HG03103 (cell line): ENCODE data around the gene GYG2.
"Not testable (repeated sequence)": the region's sequence is repeated elsewhere in the genome, so short reads cannot be mapped to it uniquely, and the experiment has no call there.

ENCODE experiments used
- ATAC-seq: cut with Tn5 transposase; IDR thresholded peaks from one replicate; pipeline ENCODE4 v1.9.1; 2021; ENCODE audit warnings: low read depth; ENCODE audit not compliant: unreplicated experiment

The GYG2 gene

GRCh38 chrX:2897690-2898623 is 69.2 kb downstream of the GYG2 start:
- ATAC-seq, result peak; percentile 62

GRCh38 chrX:2898846-2899512 is 70.2 kb downstream of the GYG2 start:
- ATAC-seq, result no peak

DNA sequence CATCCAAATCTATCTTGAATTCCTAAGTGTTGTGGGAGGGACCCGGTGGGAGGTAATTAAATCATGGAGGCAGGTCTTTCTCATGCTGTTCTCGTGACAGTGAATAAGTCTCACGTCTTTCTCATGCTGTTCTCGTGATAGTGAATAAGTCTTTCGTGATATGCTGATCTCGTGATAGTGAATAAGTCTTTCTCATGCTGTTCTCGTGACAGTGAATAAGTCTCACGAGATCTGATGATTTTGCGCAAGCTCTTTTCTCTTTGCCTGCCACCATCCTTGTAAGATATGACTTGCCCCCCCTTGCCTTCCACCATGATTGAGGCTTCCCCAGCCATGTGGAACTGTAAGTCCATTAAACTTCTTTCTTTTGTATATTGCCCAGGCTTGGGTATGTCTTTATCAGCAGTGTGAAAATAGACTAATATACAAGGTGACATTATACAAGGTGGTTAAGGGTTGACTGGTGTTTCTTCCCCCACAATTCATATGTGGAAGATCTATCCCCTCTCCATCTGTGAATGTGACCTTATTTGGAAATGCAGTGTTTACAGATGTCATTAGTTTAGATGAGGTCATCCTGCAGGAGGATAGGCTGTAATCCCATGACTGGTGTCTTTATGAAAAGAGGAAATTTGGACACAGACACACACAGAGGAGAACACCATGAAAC is 72.8 kb downstream of the GYG2 start:
- ATAC-seq, result no peak

GRCh38 chrX:2902841-2903240 is 74.1 kb downstream of the GYG2 start:
- ATAC-seq, result no peak

DNA sequence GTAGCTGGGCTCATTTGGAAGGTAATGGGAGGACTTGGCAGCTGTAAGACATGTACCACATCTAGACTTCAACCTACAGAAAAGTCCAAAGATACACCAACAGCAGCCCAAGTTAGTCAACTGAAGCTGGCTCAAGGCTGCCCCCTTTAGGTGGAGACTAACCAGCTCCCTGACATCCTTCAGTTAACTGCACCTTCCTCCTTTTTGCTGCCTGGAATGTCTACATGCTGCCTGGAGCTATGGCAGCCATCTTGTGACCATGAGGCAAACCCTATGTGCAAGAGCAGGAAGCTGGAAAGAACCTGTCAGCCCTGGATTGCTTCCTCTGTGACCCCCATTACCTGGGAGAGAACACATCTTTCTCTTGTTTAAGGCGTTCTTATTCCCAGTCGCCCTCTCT is 74.6 kb downstream of the GYG2 start:
- no peak for ATAC-seq

GRCh38 chrX:2907295-2907694 is 78.6 kb downstream of the GYG2 start:
- ATAC-seq, result no peak

GRCh38 chrX:2908125-2908685 is 79.5 kb downstream of the GYG2 start:
- ATAC-seq, result no peak

DNA sequence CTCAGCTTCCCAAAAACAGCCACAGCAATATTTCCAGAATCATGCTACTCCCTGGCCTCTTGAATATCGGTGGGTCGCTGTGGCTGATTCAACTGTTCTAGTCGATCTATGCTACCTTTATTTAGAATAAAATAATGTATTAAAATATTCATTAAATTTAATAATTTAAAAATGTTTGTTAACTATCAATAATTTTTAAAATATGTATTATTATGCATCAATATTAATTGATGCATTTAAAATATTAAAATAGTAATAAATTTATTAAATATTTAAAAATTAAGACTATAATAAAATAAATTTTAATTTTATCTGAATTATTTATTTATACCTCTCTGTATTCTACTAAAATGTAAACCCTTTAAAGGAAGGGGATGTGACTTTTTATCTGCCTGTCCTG is 81.4 kb downstream of the GYG2 start:
- no peak for ATAC-seq

GRCh38 chrX:2913118-2913517 is 84.4 kb downstream of the GYG2 start:
- ATAC-seq, result no peak

- ATAC-seq, result no peak
These were observed 89.0 kb downstream of the GYG2 start for GRCh38 chrX:2917767-2918166.

- ATAC-seq, result no peak
These were observed 92.5 kb downstream of the GYG2 start for GRCh38 chrX:2921193-2921592.

DNA sequence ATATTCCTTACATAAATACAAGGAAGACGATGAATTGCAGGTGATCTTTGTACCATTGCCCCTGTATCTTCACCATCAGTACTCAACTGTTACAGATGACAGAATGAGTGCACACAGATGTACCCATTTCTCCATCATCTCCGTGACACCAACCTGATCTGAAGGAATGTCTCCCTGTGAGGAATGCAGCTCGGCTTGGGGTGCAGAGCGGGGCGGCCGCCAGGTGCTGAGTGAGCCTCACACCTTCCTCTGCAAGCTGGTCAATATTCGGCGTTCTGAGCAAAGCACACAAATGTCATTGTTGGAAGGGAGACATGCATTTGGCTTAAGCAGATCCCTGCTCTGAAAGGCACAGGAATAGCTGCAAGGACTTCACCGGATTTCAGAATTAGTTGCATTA is 93.0 kb downstream of the GYG2 start:
- no peak for ATAC-seq

- ATAC-seq, result no peak
These were observed 95.4 kb downstream of the GYG2 start for GRCh38 chrX:2924151-2924550.

- ATAC-seq, result not testable (repeated sequence)
These were observed 97.5 kb downstream of the GYG2 start for GRCh38 chrX:2926255-2926654.

DNA sequence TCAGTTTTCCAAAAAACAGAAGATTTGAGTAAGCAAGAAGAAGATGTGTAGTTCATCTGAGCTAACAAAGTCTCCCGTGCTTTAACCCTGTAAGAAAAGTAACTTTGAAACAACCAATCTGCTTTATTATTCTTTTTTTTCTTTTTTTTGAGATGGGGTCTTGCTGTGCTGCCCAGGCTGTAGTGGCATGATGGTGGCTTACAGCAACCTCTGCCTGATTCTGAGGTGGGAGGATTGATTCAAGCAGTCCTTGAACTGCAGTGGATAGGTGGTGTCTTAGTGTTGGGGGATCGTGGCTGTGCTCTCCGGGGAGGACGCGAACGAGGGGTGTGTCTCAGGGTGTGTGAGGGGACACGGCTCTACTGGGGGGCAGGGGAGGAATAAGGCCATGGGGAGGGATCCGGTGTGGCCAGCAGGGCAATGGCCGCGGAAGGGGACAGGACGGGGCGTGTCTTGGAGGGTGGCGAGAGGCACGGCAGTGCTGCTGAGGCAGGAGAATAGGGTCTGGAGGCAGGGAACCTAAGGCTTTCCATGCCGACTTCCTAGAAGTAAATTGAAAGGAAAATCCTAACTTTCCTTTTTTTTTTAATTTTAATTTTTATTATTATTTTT is 98.0 kb downstream of the GYG2 start:
- no peak for ATAC-seq

DNA sequence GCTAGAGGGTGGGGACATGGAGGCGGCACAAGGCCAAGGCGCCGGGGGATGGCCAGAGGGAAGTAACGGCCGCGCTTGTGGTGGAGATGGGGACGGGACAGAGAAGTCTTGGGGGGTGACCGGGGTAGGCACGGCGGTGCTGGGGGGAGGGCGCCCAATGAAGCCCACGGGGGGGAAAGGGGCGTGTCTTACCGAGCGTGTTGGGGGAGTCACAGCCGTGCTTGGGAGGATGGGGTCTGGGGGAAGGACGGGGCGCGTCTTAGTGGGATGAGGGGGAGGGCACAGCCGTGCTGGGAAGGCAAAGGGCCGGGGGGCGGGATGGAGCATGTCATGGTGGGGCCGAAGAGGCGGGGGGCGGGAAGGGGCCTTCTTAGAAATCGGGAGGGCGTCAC is 99.5 kb downstream of the GYG2 start:
- no peak for ATAC-seq

- peak; percentile 89 for ATAC-seq
These were observed 100.1 kb downstream of the GYG2 start, which contains the start of gene ARSD for GRCh38 chrX:2928583-2929434. Gene ARSD, minus strand, starts transcription at chrX:2929339. Its CDS starts 64 bp downstream, at chrX:2929275.

- ATAC-seq, result no peak
These were observed 102.4 kb downstream of the GYG2 start for GRCh38 chrX:2931155-2931554.

DNA sequence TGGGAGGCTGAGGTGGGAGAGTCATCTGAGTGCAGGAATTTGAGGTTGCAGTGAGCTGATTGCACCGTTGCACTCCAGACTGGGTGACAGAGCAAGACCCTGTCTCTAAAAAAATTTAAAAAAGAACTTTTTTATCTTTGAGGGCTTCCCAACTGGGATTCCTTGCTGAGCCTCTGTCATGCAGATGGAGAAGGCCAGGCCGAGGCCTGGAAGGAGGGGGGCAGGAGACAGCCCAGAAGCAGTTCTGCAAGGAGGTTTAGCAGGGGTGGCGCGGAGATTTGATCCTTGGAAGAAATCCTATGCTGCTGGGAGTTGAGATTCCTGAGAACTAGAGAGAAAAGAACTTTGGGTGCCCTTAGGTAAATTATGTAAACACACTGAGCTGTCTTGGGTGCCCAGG is 102.9 kb downstream of the GYG2 start:
- no peak for ATAC-seq
